ENCODE measurements around the gene DOCK9.

Gene DOCK9

DNA sequence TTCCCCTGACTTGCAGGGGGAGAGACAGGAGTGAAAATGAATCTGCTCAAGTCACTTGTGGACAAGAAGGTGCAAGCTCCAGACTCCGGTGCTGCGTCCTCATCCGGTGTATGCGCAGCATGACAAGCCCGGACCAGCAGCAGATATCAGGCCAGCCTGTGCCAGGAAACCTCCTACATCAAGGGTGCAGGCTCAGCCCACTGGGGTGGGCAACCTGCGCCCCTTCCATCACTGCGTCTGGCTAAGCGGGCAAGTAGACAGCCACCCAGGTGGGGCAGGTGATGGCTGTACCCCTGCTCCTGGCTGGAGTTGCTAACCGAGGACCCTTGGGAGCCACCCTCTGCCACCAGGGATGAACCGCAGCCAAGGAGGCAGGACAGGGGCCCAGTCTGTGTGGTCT lies 192.5 kb downstream of the DOCK9 start:
- no peak for DNase-seq

DNA sequence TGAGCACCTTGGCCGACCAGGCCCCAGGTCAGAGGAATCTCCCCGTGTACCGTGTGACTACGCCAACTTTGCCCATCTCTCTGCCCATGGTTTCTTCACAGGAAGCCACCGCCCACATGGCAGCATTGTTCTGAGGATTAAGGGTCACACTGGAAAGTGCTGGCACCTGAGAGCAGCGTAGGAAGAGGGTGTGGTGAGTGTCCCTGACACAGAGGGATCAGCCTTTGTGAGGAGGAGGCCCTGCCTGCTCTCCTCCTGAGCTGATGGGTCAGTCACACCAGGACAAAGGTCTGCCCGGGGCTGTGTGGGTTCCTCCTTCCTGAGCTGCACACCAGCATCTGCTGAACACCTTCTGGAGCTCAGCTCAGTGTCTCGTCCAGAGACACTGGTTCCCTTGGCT lies 193.2 kb downstream of the DOCK9 start:
- no peak for DNase-seq

GRCh38 chr13:98783856-98784478 lies 193.9 kb downstream of the DOCK9 start:
- DNase-seq, result no peak

DNA sequence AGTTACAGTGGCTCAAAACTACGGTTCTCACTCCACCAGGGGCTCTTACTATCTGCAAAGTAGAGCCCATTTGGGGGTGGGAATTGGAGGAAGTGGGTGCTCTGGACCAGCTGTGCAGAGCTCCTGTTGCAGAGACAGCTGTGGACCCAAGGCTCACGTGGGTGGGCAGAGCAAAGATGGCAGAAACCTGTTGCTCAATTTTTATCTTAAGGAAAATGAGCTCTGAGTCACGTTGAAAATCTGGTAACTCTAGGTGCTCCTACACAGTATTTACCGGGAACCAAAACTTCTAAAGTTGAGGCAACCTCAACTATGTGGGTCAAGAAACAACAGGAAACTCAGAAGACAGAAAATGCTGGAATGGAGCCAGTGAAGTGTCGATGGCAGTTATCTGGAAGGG lies 195.2 kb downstream of the DOCK9 start:
- DNase-seq, result no peak

- no peak for DNase-seq
Observed at GRCh38 chr13:98781905-98782304, 196.0 kb downstream of the DOCK9 start.

DNA sequence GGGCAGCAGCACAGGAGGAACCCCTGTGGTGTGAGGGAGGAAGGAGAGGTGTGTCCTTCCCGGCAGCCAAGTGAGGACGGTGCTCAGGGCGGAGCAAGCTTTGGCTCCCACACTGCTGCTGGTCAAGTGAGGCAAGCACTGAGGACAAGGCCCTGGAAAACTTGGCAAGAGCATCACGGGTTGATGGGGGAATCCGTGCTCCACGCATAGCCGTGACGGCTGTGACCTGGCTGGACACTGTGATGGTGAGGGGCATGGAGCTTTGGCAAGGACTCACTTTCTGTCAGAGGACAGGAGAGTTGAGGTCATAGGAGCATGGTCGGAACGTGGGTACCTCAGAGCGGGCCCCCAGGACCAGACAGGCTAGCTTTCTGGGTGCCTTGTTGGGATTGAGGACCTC lies 196.4 kb downstream of the DOCK9 start:
- DNase-seq, result no peak

- DNase-seq, result no peak
Observed at GRCh38 chr13:98781045-98781444, 196.8 kb downstream of the DOCK9 start.

DNA sequence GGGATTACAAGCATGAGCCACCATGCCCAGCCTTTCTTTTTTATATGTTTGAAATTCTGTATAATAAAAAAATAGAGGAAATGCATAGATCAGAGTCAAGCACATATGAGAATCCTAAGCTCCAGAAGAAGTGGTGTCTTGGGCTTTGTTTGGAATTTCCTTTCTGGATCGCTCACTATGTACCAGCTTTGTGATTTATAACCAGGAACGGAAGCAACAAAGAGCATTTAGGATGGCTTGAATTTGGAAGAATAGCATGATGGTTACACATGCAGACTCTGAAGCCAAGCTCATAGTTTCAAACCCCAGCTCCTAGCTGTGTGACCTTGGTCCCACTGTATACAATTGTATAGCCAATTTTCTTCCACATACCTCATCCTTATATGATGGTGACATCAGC lies 197.4 kb downstream of the DOCK9 start:
- no peak for DNase-seq

DNA sequence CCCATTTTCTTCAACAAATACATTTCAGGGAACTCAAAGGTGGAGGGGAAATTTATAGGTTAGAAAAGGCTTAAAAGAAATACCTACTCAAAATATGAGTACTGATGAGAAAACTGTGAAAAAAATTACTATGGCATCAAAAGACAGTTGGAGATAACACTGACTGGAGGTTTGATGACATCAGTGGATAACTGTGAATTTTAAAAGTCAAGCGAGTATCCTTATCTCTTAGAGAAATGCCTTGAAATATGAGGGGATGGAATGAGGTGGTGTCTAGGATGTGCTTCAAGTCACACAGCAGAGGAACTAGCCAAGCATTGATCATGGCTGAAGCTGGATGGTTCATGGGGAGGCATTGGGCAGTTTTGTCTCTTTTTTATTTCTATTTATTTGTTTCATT lies 198.2 kb downstream of the DOCK9 start:
- DNase-seq, result no peak

DNA sequence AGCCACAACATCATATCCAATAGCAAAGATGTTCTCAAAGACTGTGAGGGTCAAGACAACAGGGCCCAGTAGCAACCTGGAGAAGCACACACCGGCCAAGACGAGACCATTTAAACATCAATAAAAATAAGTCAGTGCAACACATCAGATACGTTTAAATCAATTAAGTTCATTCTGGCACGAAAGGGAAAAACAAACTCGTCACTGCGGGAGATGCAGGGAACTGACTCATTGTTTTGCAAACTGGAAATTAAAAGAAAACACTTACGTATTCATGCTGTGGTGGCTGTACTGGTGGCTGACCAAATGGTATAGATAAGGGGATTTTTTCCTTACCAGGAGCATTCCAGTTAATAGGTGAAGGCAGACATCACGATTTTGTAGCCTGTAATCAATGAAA lies 199.1 kb downstream of the DOCK9 start:
- DNase-seq, result no peak

- DNase-seq, result no peak
Observed at GRCh38 chr13:98776644-98777043, 201.2 kb downstream of the DOCK9 start.

DNA sequence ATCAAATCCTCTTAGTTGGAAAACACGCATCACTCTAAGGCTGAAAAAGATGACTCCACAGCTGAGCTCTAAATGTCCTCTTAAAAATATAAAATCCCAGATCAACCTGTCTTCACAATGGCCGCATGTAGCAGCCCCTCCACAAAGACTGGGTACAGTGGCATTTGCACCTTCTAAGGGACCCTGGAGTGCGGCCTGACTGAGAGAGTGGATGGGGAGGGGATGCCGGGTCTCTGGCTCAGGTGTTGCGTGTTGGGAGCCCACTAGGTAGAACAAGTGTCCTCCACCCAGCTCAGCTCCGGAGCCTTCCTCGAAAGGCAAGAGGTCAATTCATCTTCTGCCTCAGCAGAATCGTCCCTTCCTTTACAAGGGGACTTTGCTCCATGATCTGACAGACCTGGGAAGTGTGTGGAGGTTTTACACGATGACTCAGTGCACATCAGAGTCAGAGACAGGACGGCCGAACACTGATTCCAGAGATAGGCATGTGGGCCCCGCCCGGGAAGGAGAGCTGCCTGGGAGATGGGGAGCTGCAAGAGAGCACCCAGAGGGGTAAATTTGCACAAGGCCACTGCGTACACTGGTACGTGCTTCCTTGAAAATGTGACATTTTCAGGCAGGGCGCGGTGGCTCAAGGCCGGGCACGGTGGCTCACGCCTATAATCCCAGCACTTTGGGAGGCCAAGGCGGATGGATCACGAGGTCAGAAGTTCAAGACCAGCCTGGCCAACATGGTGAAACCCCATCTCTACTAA lies 201.8 kb downstream of the DOCK9 start:
- no peak for DNase-seq

- DNase-seq, result no peak
Observed at GRCh38 chr13:98775386-98775785, 202.5 kb downstream of the DOCK9 start.

DNA sequence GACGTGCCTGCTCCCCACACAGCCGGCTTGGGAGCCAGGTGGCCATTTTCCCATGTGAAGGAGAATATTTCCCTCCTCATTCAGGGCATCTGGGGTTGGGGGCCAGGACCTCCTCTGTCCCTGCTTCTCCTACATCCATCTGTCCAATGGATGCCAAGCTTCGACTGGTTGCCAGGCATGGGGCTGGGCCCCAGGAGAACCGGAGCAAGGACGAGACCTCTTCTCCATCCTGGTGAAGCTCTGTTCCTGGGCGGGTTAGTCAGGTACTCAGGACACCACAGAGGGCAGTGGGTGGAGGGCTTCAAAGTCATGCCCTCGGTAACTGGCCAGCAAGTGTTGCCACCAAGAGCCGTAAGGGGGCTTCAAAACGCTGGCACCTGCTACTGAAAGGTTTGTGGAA lies 203.1 kb downstream of the DOCK9 start:
- no peak for DNase-seq

- no peak for DNase-seq
Observed at GRCh38 chr13:98773921-98774320, 203.9 kb downstream of the DOCK9 start.

- no peak for DNase-seq
Observed at GRCh38 chr13:98772794-98773452, 204.9 kb downstream of the DOCK9 start.

GRCh38 chr13:98771838-98772611 lies 205.8 kb downstream of the DOCK9 start:
- DNase-seq, result no peak

DNA sequence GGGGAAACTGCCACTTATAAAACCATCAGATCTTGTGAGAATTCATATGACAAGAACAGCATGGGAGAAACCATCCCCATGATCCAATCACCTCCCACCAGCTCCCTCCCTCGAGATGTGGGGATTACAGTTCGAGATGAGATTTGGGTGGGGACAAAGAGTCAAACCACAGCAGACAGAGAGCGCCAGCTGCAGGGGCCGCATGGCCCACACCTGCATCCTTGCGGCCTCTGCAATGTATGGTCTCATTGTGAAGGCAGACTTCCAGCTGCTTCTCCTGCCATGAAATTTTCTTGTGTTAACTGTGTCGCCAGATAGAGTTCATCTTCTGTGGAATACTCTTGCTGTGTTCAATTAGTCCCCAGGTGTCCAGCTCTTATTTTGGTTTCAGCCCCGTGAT lies 208.1 kb downstream of the DOCK9 start:
- DNase-seq, result no peak

DNA sequence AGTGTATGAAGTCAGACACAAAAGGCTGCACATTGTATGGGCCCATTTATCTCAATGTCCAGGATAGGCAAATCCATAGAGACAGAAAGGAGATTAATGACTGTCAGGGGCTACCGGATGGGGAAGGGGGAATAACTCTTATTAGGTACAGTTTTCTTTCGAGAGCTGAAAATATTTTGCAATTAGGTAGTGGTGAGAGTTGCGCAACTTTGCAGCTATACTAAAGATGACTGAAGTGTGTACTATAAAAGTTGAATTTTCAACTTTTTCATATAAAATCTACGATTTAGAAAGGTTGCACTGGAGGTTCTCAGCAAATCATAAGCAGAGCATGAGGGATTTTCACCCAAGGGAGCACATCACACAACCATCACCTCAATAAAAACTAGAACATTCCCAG lies 209.3 kb downstream of the DOCK9 start:
- DNase-seq, result no peak

DNA sequence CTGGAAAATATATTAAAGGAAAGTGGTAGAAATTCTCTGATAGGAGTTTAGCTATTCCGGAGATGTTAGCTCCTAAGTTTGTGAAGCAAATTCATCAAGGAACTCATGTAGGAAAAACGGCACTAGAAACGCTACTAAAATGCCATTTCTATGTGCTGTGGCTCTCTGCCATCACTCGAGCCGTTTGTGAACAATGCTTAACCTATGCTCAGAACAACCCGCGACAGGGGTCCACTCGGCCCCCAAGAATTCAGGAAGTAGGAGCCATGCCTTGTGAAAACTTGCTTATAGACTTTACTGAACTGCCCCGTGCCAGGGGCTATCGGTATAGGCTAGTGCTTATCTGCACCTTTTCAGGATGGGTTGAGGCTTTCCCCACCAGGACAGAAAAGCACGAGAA lies 211.2 kb downstream of the DOCK9 start:
- DNase-seq, result no peak

GRCh38 chr13:98765996-98766519 lies 211.8 kb downstream of the DOCK9 start:
- DNase-seq, result no peak

DNA sequence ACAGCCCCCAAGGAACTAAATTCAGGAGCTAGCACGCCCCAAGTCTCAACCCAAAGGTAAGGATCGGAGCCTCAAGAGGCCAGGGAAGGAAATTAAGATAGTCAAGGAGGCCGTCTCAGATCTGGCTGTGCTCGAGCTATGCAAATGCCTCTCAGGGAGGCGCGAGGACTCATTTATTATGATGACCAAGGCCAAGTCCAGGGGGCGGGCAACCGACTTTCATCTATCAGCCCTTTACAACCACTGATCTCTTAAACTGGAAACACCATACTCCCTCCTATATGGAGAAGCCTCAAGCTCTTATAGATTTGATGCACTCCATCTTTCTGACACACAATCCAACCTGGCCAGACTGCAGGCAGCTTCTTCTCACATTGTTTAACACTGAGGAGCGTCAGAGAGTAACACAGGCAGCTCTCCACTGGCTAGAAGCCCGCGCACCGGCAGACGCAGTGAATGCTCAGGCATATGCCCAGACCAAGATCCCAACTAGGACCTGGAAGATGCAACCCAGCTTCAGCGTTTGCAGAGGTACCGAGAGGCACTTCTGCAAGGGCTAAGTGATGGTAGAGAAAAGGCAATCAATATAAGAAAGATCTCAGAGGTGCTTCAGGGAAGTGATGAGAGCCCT lies 215.8 kb downstream of the DOCK9 start:
- no peak for DNase-seq
